HL-60 (cell line): ENCODE results near the gene SRCIN1.

Experiments
- DNase-seq, 2 experiments: peaks; one replicate each; pipeline ENCODE4 v3.0.0-alpha.2; 2010 to 2020; ENCODE audit warnings: low read depth in 1 of 2, low spot score in 1 of 2
- H3K27ac ChIP-seq: fragments of 250-450 bp; sonication (Bioruptor Pico); replicated peaks from 2 replicates; pipeline ENCODE4 v1.5.1; 2020; ENCODE audit warnings: mild to moderate bottlenecking, moderate library complexity
- H3K27me3 ChIP-seq: fragments of 250-450 bp; sonication (Bioruptor Pico); 2 replicates; pipeline ENCODE4 v1.5.1; 2021; ENCODE audit warnings: mild to moderate bottlenecking, moderate library complexity; ENCODE audit not compliant: insufficient read depth, poor library complexity, severe bottlenecking
- H3K4me3 ChIP-seq: replicated peaks from 2 replicates; pipeline ENCODE4 v1.5.1; 2011; ENCODE audit warnings: mild to moderate bottlenecking, control low read depth, low read length; ENCODE audit not compliant: insufficient read depth
- GABPA ChIP-seq: IDR thresholded peaks from 2 replicates; pipeline ENCODE4 v1.6.1; 2012; ENCODE audit warnings: low read depth
- POLR2AphosphoS5 ChIP-seq: IDR thresholded peaks from 2 replicates; pipeline ENCODE4 v1.6.1; 2012; ENCODE audit warnings: low read depth
- SPI1 ChIP-seq: IDR thresholded peaks from 2 replicates; pipeline ENCODE4 v1.6.1; 2012; ENCODE audit warnings: low read depth, mild to moderate bottlenecking, borderline replicate concordance
- TF ChIP-seq, protein P1 (sequence below): IDR thresholded peaks from one replicate; pipeline ENCODE4 v1.5.1; 2011; ENCODE audit warnings: low read length, control low read depth, inconsistent platforms; ENCODE audit not compliant: insufficient read depth
- TF ChIP-seq, protein P2 (sequence below): IDR thresholded peaks from 2 replicates; pipeline ENCODE4 v1.6.1; 2012; ENCODE audit warnings: low read depth; ENCODE audit not compliant: insufficient replicate concordance

SRCIN1 gene

DNA sequence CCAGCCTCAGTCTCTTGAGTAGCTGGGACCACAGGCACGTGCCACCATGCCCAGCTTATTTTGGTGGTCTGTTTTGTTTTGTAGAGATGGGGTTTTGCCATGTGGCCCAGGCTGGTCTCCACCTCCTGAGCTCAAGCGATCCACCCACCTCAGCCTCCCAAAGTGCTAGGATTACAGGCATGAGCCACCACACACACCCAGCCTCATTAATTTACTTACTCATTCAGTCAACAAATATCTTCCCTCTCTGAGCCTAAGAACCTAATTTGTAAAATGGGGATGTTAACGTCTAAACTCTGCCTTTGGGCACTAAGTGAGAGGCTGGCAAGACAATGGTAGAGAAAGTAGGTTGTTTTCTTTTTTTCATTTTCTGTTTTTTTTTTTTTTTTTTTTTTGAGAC, 22.6 kb downstream of the SRCIN1 start:
- DNase-seq: no peak
- H3K4me3 ChIP-seq: no peak overlapping the region
- peaks cover 39% of the 10 kb centered on the region for H3K27me3 ChIP-seq
- TF ChIP-seq GABPA (no peak), POLR2AphosphoS5 (no peak), SPI1 (no peak)
- TF ChIP-seq, protein P1, sequence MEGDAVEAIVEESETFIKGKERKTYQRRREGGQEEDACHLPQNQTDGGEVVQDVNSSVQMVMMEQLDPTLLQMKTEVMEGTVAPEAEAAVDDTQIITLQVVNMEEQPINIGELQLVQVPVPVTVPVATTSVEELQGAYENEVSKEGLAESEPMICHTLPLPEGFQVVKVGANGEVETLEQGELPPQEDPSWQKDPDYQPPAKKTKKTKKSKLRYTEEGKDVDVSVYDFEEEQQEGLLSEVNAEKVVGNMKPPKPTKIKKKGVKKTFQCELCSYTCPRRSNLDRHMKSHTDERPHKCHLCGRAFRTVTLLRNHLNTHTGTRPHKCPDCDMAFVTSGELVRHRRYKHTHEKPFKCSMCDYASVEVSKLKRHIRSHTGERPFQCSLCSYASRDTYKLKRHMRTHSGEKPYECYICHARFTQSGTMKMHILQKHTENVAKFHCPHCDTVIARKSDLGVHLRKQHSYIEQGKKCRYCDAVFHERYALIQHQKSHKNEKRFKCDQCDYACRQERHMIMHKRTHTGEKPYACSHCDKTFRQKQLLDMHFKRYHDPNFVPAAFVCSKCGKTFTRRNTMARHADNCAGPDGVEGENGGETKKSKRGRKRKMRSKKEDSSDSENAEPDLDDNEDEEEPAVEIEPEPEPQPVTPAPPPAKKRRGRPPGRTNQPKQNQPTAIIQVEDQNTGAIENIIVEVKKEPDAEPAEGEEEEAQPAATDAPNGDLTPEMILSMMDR: no peak
- TF ChIP-seq, protein P2, sequence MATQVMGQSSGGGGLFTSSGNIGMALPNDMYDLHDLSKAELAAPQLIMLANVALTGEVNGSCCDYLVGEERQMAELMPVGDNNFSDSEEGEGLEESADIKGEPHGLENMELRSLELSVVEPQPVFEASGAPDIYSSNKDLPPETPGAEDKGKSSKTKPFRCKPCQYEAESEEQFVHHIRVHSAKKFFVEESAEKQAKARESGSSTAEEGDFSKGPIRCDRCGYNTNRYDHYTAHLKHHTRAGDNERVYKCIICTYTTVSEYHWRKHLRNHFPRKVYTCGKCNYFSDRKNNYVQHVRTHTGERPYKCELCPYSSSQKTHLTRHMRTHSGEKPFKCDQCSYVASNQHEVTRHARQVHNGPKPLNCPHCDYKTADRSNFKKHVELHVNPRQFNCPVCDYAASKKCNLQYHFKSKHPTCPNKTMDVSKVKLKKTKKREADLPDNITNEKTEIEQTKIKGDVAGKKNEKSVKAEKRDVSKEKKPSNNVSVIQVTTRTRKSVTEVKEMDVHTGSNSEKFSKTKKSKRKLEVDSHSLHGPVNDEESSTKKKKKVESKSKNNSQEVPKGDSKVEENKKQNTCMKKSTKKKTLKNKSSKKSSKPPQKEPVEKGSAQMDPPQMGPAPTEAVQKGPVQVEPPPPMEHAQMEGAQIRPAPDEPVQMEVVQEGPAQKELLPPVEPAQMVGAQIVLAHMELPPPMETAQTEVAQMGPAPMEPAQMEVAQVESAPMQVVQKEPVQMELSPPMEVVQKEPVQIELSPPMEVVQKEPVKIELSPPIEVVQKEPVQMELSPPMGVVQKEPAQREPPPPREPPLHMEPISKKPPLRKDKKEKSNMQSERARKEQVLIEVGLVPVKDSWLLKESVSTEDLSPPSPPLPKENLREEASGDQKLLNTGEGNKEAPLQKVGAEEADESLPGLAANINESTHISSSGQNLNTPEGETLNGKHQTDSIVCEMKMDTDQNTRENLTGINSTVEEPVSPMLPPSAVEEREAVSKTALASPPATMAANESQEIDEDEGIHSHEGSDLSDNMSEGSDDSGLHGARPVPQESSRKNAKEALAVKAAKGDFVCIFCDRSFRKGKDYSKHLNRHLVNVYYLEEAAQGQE: no peak
- H3K27ac ChIP-seq: no peak overlapping the region

DNA sequence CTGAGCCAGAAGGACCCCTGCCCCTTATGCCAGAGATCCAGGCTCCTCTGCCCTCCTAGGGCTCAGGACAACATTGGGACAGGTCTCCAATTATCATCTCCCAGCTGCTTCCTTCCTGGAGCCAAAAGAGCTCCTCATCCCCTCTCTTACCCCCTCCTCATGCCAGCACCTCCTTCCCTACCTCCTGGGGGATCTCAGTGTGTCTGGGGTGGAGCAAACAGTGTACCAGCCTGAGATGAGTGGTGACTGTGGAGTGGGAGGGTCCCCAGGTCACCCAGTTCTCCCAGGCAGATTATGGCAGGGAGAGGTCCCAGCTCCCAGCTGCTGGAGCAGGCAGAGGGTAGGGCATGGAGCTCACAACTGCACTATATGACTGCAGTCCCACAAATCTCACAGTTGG, 23.7 kb downstream of the SRCIN1 start:
- H3K27ac ChIP-seq: no peak overlapping the region
- TF ChIP-seq GABPA (no peak), SPI1 (no peak), POLR2AphosphoS5 (no peak)
- TF ChIP-seq, protein P1: no peak
- TF ChIP-seq, protein P2: no peak
- H3K4me3 ChIP-seq: no peak overlapping the region
- H3K27me3 ChIP-seq: peaks cover 50% of the 10 kb centered on the region
- DNase-seq: no peak

DNA sequence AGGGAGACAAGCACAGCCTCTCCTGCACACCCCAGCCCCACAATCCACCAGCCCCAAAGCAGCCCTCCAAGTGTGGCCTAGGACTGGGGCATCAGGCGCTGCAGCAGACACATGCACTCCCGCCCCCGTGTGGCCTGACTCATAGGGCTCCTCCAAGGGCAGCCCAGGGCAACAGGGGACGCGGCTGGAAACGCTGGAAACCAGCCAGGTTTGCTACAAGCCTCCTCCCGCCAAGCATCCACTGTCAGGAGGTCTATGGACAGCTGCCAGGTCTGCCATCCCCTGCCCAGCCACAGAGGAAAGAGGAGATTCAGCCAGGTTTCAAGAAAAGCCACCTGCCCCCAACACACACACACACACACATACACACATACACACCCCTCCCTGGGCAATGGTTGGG, 25.8 kb downstream of the SRCIN1 start:
- peaks cover 66% of the 10 kb centered on the region for H3K27me3 ChIP-seq
- peak in 1 of 2 experiments; percentile 40 for DNase-seq
- TF ChIP-seq, protein P2: no peak
- TF ChIP-seq POLR2AphosphoS5 (no peak), GABPA (no peak)
- TF ChIP-seq, protein P1: peak; percentile 7

More for the DNA sequence above, 25.8 kb downstream of the SRCIN1 start:
- H3K27ac ChIP-seq: no peak overlapping the region
- no peak overlapping the region for H3K4me3 ChIP-seq
